Testis (tissue), 2 donors: ENCODE results near the gene ASIC5.

Source experiments
- CTCF ChIP-seq, 3 experiments: fragments of 450-650 bp in 2 of 3; fragments of 200-600 bp in 1 of 3; sonication (generic) in 1 of 3; IDR thresholded peaks; one replicate each; pipeline ENCODE4 v1.5.1; 2016 to 2019; ENCODE audit warnings: antibody characterized with exemption in 3 of 3, mild to moderate bottlenecking in 2 of 3, moderate library complexity in 1 of 3
- POLR2A ChIP-seq: fragments of 450-650 bp; IDR thresholded peaks from one replicate; pipeline ENCODE4 v1.6.1; 2017; ENCODE audit warnings: antibody characterized with exemption, mild to moderate bottlenecking, moderate library complexity

- TF ChIP-seq CTCF (IDR thresholded peaks at IDR 0.05): no peak
- TF ChIP-seq POLR2A: no peak
Observed at GRCh38 chr4:155883895-155884294, 17.8 kb upstream of the ASIC5 start.
